ENCODE results near the gene ATP10A. TPM values are rescaled to one million over a fixed set of nuclear protein-coding genes. Genes with fewer than 3 reads are reported as not detected.

ATP10A gene
- total and polyA plus RNA-seq, 9 donors: 0.28 to 3.2 (median 1.1) TPM

DNA sequence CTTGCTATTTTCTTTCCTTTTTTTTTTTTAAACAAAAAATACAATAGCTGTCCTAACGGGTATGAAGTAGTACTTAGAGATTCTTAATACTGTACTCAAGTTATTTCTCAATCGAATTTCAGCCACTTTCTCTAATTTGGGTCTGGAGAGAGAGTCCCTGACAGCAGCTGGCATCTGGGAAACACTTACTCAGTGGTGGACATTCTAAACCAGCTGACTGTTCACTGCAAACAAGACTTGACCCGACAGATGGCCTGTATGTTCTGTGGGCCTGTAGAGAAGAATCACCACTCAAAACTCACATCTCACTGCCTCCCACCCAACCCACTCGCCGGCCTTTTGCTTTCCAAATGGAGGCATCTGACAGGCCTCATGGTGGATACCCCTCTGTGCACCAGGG, 199.6 kb downstream of the ATP10A start:
- Histone ChIP-seq H3K36me3 (no peaks in the 10 kb centered on the region), H3K4me3 (no peak overlapping the region), H3K27ac (no peak overlapping the region), H3K9me3 (no peaks in the 10 kb centered on the region), H3K4me1 (ENCODE audit: insufficient read depth) (no peaks in the 10 kb centered on the region), H3K27me3 (no peaks in the 10 kb centered on the region)
- 81 to 92% (median 86%) methylated on average over 5 of the region's 5 CpGs for WGBS, 3 donors
- intact Hi-C loops (cut with DNase I): no loop called here
- TF ChIP-seq EP300 (IDR thresholded peaks at IDR 0.05) (no peak), POLR2A (IDR thresholded peaks at IDR 0.05) (no peak)
- TF ChIP-seq, protein P1, sequence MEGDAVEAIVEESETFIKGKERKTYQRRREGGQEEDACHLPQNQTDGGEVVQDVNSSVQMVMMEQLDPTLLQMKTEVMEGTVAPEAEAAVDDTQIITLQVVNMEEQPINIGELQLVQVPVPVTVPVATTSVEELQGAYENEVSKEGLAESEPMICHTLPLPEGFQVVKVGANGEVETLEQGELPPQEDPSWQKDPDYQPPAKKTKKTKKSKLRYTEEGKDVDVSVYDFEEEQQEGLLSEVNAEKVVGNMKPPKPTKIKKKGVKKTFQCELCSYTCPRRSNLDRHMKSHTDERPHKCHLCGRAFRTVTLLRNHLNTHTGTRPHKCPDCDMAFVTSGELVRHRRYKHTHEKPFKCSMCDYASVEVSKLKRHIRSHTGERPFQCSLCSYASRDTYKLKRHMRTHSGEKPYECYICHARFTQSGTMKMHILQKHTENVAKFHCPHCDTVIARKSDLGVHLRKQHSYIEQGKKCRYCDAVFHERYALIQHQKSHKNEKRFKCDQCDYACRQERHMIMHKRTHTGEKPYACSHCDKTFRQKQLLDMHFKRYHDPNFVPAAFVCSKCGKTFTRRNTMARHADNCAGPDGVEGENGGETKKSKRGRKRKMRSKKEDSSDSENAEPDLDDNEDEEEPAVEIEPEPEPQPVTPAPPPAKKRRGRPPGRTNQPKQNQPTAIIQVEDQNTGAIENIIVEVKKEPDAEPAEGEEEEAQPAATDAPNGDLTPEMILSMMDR (IDR thresholded peaks at IDR 0.05): no peak
- DNase-seq: no peak

DNA sequence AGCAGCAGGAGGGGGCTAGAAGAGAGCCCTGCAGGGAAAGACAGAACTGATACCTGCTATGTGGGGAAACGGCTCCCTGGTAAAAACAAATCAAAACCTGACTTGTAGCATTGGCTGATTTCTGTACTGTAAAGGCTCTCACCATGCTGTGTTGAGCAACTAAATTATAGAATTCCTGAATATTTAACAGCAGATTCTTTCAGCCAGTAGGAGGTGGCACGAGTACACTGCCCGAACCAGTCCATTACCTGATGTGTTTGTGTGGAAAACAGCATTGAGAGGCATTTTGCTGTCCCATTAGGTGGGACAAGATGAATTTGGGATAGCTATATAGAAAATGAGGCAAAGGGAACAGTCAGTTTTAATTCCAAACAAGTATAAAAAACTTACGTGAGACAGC, 201.2 kb downstream of the ATP10A start:
- Histone ChIP-seq H3K27ac (no peak overlapping the region), H3K27me3 (no peaks in the 10 kb centered on the region)
- no peak for TF ChIP-seq POLR2A (IDR thresholded peaks at IDR 0.05)
- no peak for TF ChIP-seq EP300 (IDR thresholded peaks at IDR 0.05)
- TF ChIP-seq, protein P1 (IDR thresholded peaks at IDR 0.05): peak in 1 of 3 donors; percentile 6

DNA sequence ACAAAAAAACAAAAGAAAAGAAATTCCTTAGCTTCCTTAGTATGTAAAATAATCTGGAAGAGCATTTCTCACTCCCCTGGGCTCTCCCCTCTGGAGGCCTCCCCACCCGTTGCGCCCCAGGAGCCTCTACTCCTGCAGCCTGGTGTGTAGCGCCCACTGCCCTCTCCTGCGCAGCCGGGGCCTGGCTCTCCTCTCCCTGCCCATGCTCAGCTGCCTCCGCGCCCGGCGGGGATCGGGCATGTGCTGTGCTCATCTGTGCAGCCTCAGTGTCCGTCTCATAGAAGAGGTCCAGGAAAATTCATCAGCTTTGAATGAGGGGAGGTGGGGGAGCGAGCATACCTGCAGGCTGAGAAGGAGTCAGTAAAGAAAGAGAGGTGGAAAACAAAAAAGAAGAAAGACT, 203.9 kb downstream of the ATP10A start:
- 91 to 94% (median 93%) methylated on average over 12 of the region's 12 CpGs for WGBS, 3 donors
- Histone ChIP-seq H3K4me1 (ENCODE audit: insufficient read depth) (no peaks in the 10 kb centered on the region), H3K27ac (no peak overlapping the region), H3K4me3 (no peak overlapping the region), H3K27me3 (no peaks in the 10 kb centered on the region), H3K36me3 (no peaks in the 10 kb centered on the region), H3K9me3 (no peaks in the 10 kb centered on the region)
- intact Hi-C loops (cut with DNase I): no loop called here
- TF ChIP-seq EP300 (IDR thresholded peaks at IDR 0.05) (no peak), POLR2A (IDR thresholded peaks at IDR 0.05) (no peak)
- TF ChIP-seq, protein P1 (IDR thresholded peaks at IDR 0.05): no peak
- no peak for DNase-seq

More for the DNA sequence above, 201.2 kb downstream of the ATP10A start:
- WGBS, 3 donors: 35 to 52% (median 47%) methylated on average over 4 of the region's 4 CpGs
- Histone ChIP-seq H3K9me3 (no peaks in the 10 kb centered on the region), H3K36me3 (no peaks in the 10 kb centered on the region), H3K4me1 (ENCODE audit: insufficient read depth) (no peaks in the 10 kb centered on the region), H3K4me3 (no peak overlapping the region)
- no peak for DNase-seq
- intact Hi-C loops (cut with DNase I): no loop called here

DNA sequence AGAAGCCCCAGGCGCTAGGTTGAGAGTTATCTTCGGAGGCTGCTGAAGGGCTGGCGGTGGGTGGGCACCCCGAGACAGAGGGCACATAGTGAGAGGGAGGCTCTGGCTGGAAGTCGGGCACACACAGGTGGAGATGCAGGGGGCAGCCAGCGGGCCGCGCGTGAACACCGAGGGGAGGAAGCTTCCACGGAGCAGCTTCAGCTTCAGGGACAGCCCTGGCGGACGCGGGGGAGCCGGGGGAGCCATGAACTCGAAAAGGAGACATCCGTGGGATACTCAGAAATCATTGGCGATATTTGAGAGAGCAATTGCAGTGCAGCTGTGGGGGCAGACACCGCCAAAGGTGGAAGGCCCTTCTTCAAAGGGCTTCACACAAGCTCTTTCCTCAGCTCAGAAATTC, 204.6 kb downstream of the ATP10A start:
- no peaks in the 10 kb centered on the region for H3K27me3 ChIP-seq
- H3K4me1 ChIP-seq (ENCODE audit: insufficient read depth): no peaks in the 10 kb centered on the region
- H3K27ac ChIP-seq: no peak overlapping the region
- H3K4me3 ChIP-seq: no peak overlapping the region
- TF ChIP-seq, protein P1 (IDR thresholded peaks at IDR 0.05): no peak
- TF ChIP-seq POLR2A (IDR thresholded peaks at IDR 0.05): no peak
- TF ChIP-seq EP300 (IDR thresholded peaks at IDR 0.05): no peak
- no peaks in the 10 kb centered on the region for H3K36me3 ChIP-seq
- WGBS, 3 donors: 83 to 89% (median 88%) methylated on average over 19 of the region's 19 CpGs
- intact Hi-C loops (cut with DNase I): no loop called here
- no peaks in the 10 kb centered on the region for H3K9me3 ChIP-seq
- DNase-seq: no peak

All from ovary (tissue), 9 donors.